Measurements from ENCODE around the gene GLRA1.

DNA sequence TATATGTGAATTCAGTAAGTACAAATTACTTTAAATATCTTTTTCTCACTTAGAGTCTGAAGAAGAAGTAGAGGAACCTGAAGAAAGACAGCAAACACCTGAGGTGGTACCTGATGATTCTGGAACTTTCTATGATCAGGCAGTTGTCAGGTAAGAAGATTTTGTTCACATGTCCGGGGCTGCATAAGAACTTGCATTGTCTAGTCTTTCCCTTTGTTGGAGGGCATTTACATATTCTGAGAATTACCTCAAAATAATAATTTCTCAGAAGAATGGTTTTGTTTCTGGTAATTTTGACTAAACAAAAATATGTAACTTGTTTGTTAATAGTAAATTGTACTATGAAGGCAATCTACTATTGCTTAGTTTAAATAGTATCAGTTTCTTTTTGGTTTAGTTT lies 129.2 kb downstream of the GLRA1 start:
- TF ChIP-seq GATA2 (IDR thresholded peaks at IDR 0.05; ENCODE audit: low read depth, low read length) (no peak), GATA3 (IDR thresholded peaks at IDR 0.05; ENCODE audit: low read depth, low read length) (no peak)
